ENCODE results near the gene HTR2B. TPM values are rescaled to one million over a fixed set of nuclear protein-coding genes. Genes with fewer than 3 reads are reported as not detected.

HTR2B gene
- total RNA-seq, 2 donors from 2014 or later: 0.50 to 6.9 TPM

Other genes starting within 250 kb of the HTR2B start
- under 1 TPM in 1 of 2 donors, not detected in 1; 0.08 TPM for gene GPR55, start 199.8 kb downstream of the HTR2B start, total RNA-seq
- not detected for gene SPATA3, start 128.9 kb downstream of the HTR2B start, total RNA-seq
- under 1 TPM in 1 of 2 donors, not detected in 1; 0.15 TPM for gene C2orf72, start 87.5 kb downstream of the HTR2B start, total RNA-seq
- 10 to 100 TPM; 66.9 to 84.6 TPM for gene PSMD1, start 68.2 kb downstream of the HTR2B start, total RNA-seq
- 1 to 10 TPM; 3.0 to 5.9 TPM for gene ARMC9, start 73.6 kb upstream of the HTR2B start, total RNA-seq